Small intestine (tissue), 7 donors: ENCODE data around the gene RSF1. TPM values are rescaled to one million over a fixed set of nuclear protein-coding genes. Genes with fewer than 3 reads are reported as not detected.

Source experiments
- DNase-seq, 2 donors: peaks; one replicate each; pipeline versions ENCODE4 v3.0.0 to v3.0.0-alpha.2; 2013
- FAIRE-seq: peaks from 2 replicates; lab custom pipeline; 2012; peaks lifted over from hg19 to GRCh38; lab: Jason Lieb, UNC
- H3K27ac ChIP-seq, 3 donors: one replicate each; pipeline ENCODE4 v1.5.1; 2013; ENCODE audit warnings: low read length in 2 of 3, mild to moderate bottlenecking in 2 of 3, control low read depth in 1 of 3, inconsistent platforms in 1 of 3, low read depth in 1 of 3, moderate library complexity in 1 of 3
- H3K27me3 ChIP-seq, 3 donors: one replicate each; pipeline ENCODE4 v1.6.1; 2013; ENCODE audit warnings: low read length in 3 of 3, inconsistent platforms in 1 of 3; ENCODE audit not compliant: control insufficient read depth in 3 of 3, insufficient read depth in 3 of 3
- H3K36me3 ChIP-seq, 3 donors: one replicate each; pipeline ENCODE4 v1.6.1; 2013; ENCODE audit warnings: low read length in 3 of 3, inconsistent platforms in 1 of 3, low read depth in 1 of 3, mild to moderate bottlenecking in 1 of 3, moderate library complexity in 1 of 3; ENCODE audit not compliant: control insufficient read depth in 3 of 3, insufficient read depth in 2 of 3
- H3K4me1 ChIP-seq, 3 donors: one replicate each; pipeline ENCODE4 v1.6.1; 2013; ENCODE audit warnings: low read length in 2 of 3, inconsistent platforms in 1 of 3, low read depth in 1 of 3, mild to moderate bottlenecking in 1 of 3, moderate library complexity in 1 of 3; ENCODE audit not compliant: control insufficient read depth in 3 of 3, insufficient read depth in 2 of 3
- H3K4me3 ChIP-seq, 3 donors: one replicate each; pipeline ENCODE4 v1.5.1; 2013; ENCODE audit warnings: low read length in 3 of 3, control low read depth in 1 of 3, inconsistent platforms in 1 of 3, low read depth in 1 of 3, mild to moderate bottlenecking in 1 of 3, moderate library complexity in 1 of 3
- H3K9me3 ChIP-seq, 2 donors: one replicate each; pipeline ENCODE4 v1.6.1; 2013; ENCODE audit warnings: low read depth in 1 of 2, low read length in 1 of 2; ENCODE audit not compliant: control insufficient read depth in 2 of 2, insufficient read depth in 1 of 2
- WGBS, 3 donors: extraction: QIAGEN DNeasy Blood & Tissue Kit; methylation state at CpG; one replicate each; pipeline ENCODE4 v1.1.7; 2013; 5-methylcytosine and 5-hydroxymethylcytosine counted together
- polyA plus RNA-seq, 4 donors: library from polyadenylated mRNA; stranded (reverse) in 3 of 4; unstranded in 1 of 4; fragments of 200-250 nt in 3 of 4; fragments of 120-200 nt in 1 of 4; gene quantifications; one replicate each; pipeline versions ENCODE4 v1.2.1 to v1.2.3, GENCODE V29; 2013
- donor health status: healthy with polysubstance abuse.
- donor health status: control.
- donor health status: control.
- donor health status: Bipolar disorder and iron deficiency.
- donor health status: healthy.

Gene RSF1
- polyA plus RNA-seq, 4 donors: 9.8 to 28.5 (median 12.1) TPM

DNA sequence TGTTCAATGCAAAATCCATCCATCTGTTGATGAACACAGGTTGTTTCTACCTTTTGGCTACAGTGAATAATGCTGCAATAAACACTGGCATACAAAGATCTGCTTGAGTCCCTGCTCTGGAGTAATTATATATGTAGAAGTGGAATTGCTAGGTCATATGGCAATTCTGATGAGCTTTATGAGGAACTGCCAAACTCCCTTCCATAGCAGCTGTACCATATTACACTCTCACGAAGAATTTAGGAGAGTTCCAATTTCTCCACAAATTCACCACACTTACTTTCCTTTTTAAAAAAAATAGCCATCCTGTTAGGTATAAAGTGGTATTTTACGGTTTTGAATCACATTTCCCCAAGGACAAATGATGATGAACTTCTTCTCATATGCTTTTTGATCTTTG, 62.2 kb downstream of the RSF1 start:
- H3K9me3 ChIP-seq: no peaks in the 10 kb centered on the region
- no peak for FAIRE-seq
- no peak for DNase-seq
- no peak overlapping the region for H3K4me3 ChIP-seq
- no peaks in the 10 kb centered on the region for H3K4me1 ChIP-seq
- H3K27ac ChIP-seq: no peak overlapping the region
- WGBS, 3 donors: 86 to 95% (median 95%) methylated on average over 2 of the region's 2 CpGs
- H3K27me3 ChIP-seq: no peaks in the 10 kb centered on the region
- H3K36me3 ChIP-seq: peaks cover 0 to 13% (median 2%) of the 10 kb centered on the region in 3 donors

DNA sequence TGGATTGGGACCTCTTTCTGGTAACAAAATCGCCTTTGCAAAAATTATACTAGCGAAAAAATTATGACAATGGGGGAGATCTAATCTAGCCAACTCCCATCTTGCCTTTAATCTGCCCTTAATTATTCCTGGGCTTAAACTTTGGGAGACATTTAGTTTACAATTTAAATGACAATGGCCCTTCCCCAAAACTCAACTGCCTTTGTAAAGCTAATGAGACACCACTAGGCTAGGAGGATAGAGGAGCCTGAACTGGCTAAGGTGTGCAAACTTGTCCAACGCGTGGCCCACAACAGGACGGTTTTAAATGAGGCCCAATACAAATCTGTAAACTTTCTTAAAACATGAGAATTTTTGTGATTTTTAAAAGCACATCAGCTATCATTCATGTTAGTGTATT, 67.3 kb downstream of the RSF1 start:
- no peak for DNase-seq
- FAIRE-seq: no peak
- no peaks in the 10 kb centered on the region for H3K27me3 ChIP-seq
- no peak overlapping the region for H3K27ac ChIP-seq
- WGBS, 3 donors: 93 to 99% (median 98%) methylated on average over 5 of the region's 5 CpGs
- no peak overlapping the region for H3K4me3 ChIP-seq
- H3K4me1 ChIP-seq: peaks cover 0 to 3% (median 0%) of the 10 kb centered on the region in 3 donors
- peaks cover 0 to 3% (median 0%) of the 10 kb centered on the region in 3 donors for H3K36me3 ChIP-seq
- no peaks in the 10 kb centered on the region for H3K9me3 ChIP-seq

DNA sequence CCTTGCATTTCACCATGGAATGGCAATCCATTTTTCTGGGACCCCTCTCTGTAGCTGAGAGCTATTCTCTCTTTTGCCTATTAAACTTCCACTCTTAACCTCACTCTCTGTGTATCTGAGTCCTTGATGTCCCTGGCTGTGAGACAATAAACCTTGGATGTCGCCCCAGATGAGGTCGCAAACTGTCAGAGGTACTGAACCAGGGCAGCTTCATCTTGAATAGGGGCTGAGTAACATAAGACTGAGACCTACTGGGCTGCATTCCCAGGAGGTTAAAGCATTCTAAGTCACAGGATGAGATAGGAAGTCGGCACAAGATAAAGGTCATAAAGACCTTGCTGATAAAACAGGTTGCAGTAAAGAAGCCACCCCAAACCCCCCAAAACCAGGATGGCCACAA, 68.0 kb downstream of the RSF1 start:
- H3K27me3 ChIP-seq: no peaks in the 10 kb centered on the region
- peaks cover 0 to 3% (median 0%) of the 10 kb centered on the region in 3 donors for H3K36me3 ChIP-seq
- H3K9me3 ChIP-seq: no peaks in the 10 kb centered on the region
- 41 to 66% (median 45%) methylated on average over 3 of the region's 3 CpGs for WGBS, 3 donors
- no peak overlapping the region for H3K27ac ChIP-seq
- H3K4me3 ChIP-seq: no peak overlapping the region
- FAIRE-seq: no peak
- DNase-seq: peak in 1 of 2 donors; percentile 8
- H3K4me1 ChIP-seq: peaks cover 0 to 3% (median 0%) of the 10 kb centered on the region in 3 donors

DNA sequence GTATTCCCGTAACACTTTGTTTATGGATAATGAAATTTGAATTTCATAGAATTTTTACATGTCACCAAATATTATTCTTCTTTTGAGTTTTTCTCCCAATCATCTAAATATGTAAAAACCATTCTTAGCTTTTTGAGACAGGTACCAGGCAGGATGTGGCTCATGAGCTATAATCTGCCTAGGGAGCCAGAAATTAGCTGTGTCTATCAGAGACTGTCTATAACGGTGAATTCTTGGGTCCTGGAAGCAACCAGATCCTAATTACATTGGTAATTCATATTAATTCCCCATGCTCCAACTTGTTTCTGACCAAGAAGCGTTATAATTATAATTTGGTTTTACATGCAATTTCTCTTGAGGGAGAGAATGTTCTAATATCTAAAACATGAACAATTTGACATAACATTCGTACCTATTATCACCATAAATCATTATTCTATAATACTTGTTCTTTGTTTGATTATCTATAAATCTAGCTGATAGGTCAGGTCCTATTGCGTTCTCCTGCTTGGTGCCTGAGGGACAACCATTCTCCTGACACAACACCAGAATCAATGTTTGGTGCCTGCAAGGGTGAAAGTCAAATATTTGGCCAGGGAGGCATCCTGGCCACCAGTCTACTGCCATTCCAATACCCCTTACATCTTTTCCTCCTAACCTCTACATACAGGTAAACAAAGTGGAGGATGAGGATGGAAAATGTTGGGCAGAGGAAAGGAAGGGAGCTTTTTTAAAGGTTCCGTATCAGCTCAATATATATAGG, 69.9 kb downstream of the RSF1 start:
- WGBS, 3 donors: 95 to 96% (median 96%) methylated on average over 6 of the region's 6 CpGs
- peaks cover 0 to 3% (median 0%) of the 10 kb centered on the region in 3 donors for H3K36me3 ChIP-seq
- no peaks in the 10 kb centered on the region for H3K27me3 ChIP-seq
- H3K9me3 ChIP-seq: no peaks in the 10 kb centered on the region
- FAIRE-seq: no peak
- no peak overlapping the region for H3K4me3 ChIP-seq
- peaks cover 0 to 3% (median 0%) of the 10 kb centered on the region in 3 donors for H3K4me1 ChIP-seq
- DNase-seq: no peak
- no peak overlapping the region for H3K27ac ChIP-seq

DNA sequence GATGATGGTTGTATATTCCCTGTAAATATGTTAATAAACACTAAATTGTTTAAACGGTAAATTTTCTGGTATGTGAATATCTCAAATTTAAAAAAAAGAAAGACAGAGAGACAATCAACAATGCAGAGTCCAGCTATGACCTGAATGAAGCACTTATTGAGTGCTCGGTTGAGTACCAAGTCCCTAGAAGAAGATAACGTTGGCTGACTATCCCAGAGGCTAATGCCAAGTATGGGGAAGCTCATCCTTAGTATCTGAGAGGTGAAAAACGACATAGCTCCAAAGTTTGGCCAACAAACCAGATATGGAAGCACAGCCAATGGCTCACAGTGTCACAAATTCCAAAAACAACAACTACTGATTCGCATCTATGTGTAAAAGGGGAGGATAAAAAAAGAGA, 71.3 kb downstream of the RSF1 start:
- FAIRE-seq (no peak), DNase-seq (no peak)
- Histone ChIP-seq H3K27me3 (no peaks in the 10 kb centered on the region), H3K9me3 (no peaks in the 10 kb centered on the region), H3K27ac (no peak overlapping the region), H3K4me3 (no peak overlapping the region), H3K36me3 (peaks cover 0 to 5% (median 0%) of the 10 kb centered on the region in 3 donors), H3K4me1 (peaks cover 0 to 3% (median 0%) of the 10 kb centered on the region in 3 donors)
- WGBS, 3 donors: 90 to 92% (median 90%) methylated on average over 5 of the region's 5 CpGs

DNA sequence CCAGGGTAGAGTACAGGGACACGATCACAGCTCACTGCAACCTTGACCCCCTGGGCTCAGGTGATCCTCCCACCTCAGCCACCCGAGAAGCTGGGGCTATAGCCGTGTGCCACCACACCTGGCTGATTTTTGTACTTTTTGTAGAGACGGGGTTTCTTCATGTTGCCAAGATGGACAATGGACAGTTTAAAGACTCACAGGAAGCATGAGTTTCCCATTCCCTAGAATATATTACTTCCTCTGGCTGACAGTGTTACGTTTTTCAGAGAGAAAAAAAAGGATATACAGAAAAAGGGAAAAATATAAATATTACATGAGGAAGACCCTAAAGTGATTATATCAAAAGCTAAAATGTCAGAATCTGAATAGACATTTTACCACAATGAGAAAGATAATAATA, 72.3 kb downstream of the RSF1 start:
- H3K4me1 ChIP-seq: peaks cover 0 to 3% (median 0%) of the 10 kb centered on the region in 3 donors
- WGBS, 3 donors: 78 to 93% (median 86%) methylated on average over 5 of the region's 5 CpGs
- H3K9me3 ChIP-seq: no peaks in the 10 kb centered on the region
- no peak overlapping the region for H3K4me3 ChIP-seq
- H3K36me3 ChIP-seq: peaks cover 0 to 4% (median 0%) of the 10 kb centered on the region in 3 donors
- DNase-seq (no peak), FAIRE-seq (no peak)
- no peaks in the 10 kb centered on the region for H3K27me3 ChIP-seq
- no peak overlapping the region for H3K27ac ChIP-seq

DNA sequence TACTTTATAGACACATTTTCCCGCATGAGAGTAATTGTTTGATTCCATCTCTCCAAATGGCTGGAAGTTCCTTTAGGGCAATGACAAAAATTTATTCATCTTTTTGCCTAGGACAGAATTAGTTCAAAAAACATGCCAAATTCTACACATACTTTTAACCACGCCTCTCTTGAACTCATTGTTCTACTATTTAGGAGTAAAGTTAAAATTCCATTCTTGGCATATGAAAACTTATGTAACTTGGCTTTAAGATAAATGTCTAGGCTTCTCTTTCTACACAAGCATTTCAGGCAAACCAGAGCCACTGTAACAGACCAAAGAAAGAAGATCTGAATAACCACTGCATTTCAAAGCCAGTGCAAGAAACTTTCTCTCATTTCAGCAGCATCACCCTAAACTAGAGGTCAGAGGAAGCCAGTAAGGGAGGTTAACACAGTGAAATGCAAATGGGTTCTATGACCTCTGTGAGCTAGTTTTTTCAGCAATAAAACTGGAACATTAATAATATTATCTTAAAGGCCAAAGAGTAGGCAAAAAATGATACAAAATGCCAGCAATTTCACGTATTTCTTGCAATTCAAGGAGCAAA, 73.0 kb downstream of the RSF1 start:
- H3K9me3 ChIP-seq: no peaks in the 10 kb centered on the region
- peaks cover 0 to 4% (median 0%) of the 10 kb centered on the region in 3 donors for H3K36me3 ChIP-seq
- H3K27ac ChIP-seq: no peak overlapping the region
- FAIRE-seq (no peak), DNase-seq (no peak)
- no peaks in the 10 kb centered on the region for H3K27me3 ChIP-seq
- H3K4me3 ChIP-seq: no peak overlapping the region
- WGBS, 3 donors: 87 to 94% (median 92%) methylated on average over 3 of the region's 3 CpGs
- H3K4me1 ChIP-seq: peaks cover 0 to 3% (median 0%) of the 10 kb centered on the region in 3 donors

DNA sequence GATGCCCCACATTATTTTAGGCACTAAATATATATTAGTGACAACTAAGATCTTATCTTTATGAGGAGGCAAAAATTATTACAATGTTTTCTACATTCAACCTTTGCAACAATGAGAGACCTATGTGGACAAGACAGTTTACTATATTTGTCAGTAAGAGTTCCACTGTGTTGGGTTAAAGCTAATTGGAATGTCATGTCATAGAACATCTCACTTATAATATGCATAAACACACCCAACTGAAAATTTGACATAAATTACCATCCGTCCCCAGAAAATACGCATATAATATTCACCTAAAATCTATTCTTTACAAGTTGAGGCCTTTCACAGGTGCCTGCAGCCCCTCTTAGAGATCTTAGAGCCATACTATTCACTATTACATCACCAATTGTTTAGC, 84.0 kb downstream of the RSF1 start:
- peaks cover 2 to 39% (median 4%) of the 10 kb centered on the region in 3 donors for H3K36me3 ChIP-seq
- FAIRE-seq: no peak
- 95 to 100% (median 97%) methylated on average over 2 of the region's 2 CpGs for WGBS, 3 donors

More for the DNA sequence above, 84.0 kb downstream of the RSF1 start:
- Histone ChIP-seq H3K4me1 (no peaks in the 10 kb centered on the region), H3K9me3 (peaks cover 0 to 11% of the 10 kb centered on the region in 2 donors), H3K27ac (no peak overlapping the region), H3K27me3 (no peaks in the 10 kb centered on the region), H3K4me3 (no peak overlapping the region)
- DNase-seq: no peak
